K562 (cell line): Measurements from ENCODE around the gene CCDC137. TPM values are rescaled to one million over a fixed set of nuclear protein-coding genes. Genes with fewer than 3 reads are reported as not detected.

ENCODE experiments used
- ATAC-seq: fragments of 200-7000 bp; cut with Tn5 transposase; 3 replicates; pipeline ENCODE4 v1.9.1; 2020; ENCODE audit warnings: moderate library complexity
- BruUV-seq: library from RNA; stranded (reverse); fragments of 400-500 nt; replicated peaks from 2 replicates; lab custom pipeline; 2021; lab: Mats Ljungman, UMichigan
- CTCF ChIA-PET: fragments of 300-600 bp; formaldehyde crosslinking; extraction: SDS; loops from one replicate; lab custom pipeline; 2021; ENCODE audit warnings: low intra/inter-chr PET ratio; lab: Yijun Ruan, JAX
- POLR2A ChIA-PET: fragments of 300-600, 350-650 bp; sonication (Branson Sonifier 250); formaldehyde crosslinking; extraction: SDS; loops from one replicate; lab custom pipeline; 2021; ENCODE audit warnings: antibody characterized with exemption, inconsistent platforms; lab: Yijun Ruan, JAX
- DNase-seq, 4 experiments: peaks; one replicate each; pipeline versions ENCODE4 v3.0.0 to v3.0.0-alpha.2; 2011 to 2018; ENCODE audit warnings: low spot score in 3 of 4, mixed read lengths in 3 of 4; ENCODE audit errors: extremely low read depth in 1 of 4
- FAIRE-seq: peaks from 2 replicates; lab custom pipeline; 2011; peaks lifted over from hg19 to GRCh38; lab: Jason Lieb, UNC
- H2AFZ ChIP-seq: 2 replicates; pipeline ENCODE4 v1.6.0; 2011; ENCODE audit warnings: low read depth, low read length, control low read depth, inconsistent platforms
- H3K27ac ChIP-seq: fragments of 200-600 bp; 3 replicates; pipeline ENCODE4 v1.8.0; 2011; ENCODE audit warnings: low read depth, mild to moderate bottlenecking, control low read depth, inconsistent platforms, low read length, moderate library complexity, mixed read lengths; ENCODE audit errors: extremely low read depth
- H3K27me3 ChIP-seq, 2 experiments: fragments of 300-600 bp in 1 of 2; 2 replicates in 1 of 2; 3 replicates in 1 of 2; pipeline versions ENCODE4 v1.6.0 to v1.8.0; 2011; ENCODE audit warnings: inconsistent platforms in 2 of 2, low read length in 2 of 2, mild to moderate bottlenecking in 1 of 2, mixed read lengths in 1 of 2, moderate library complexity in 1 of 2; ENCODE audit not compliant: control insufficient read depth in 2 of 2, insufficient read depth in 2 of 2
- H3K36me3 ChIP-seq: fragments of 300-600 bp; 3 replicates; pipeline ENCODE4 v1.8.0; 2011; ENCODE audit warnings: mild to moderate bottlenecking, low read length, inconsistent platforms; ENCODE audit not compliant: control insufficient read depth, insufficient read depth
- H3K4me1 ChIP-seq, 2 experiments: fragments of 200-600 bp in 1 of 2; replicated peaks in 1 of 2; 2 replicates in 1 of 2; 3 replicates in 1 of 2; pipeline versions ENCODE4 v1.5.1 to v1.8.0; 2011; ENCODE audit warnings: inconsistent platforms in 2 of 2, low read length in 2 of 2, mild to moderate bottlenecking in 1 of 2, mixed read lengths in 1 of 2, moderate library complexity in 1 of 2; ENCODE audit not compliant: control insufficient read depth in 2 of 2, insufficient read depth in 2 of 2
- H3K4me2 ChIP-seq: 2 replicates; pipeline ENCODE4 v1.6.1; 2011; ENCODE audit warnings: low read length, control low read depth, inconsistent platforms, mixed read lengths; ENCODE audit not compliant: insufficient read depth
- H3K4me3 ChIP-seq: fragments of 200-600 bp; sonication (generic), shearing (Covaris generic); 2 replicates; pipeline ENCODE4 v1.5.1; 2016; ENCODE audit warnings: control low read depth, inconsistent platforms
- H3K79me2 ChIP-seq: fragments of 200-600 bp; 3 replicates; pipeline ENCODE4 v1.8.0; 2011; ENCODE audit warnings: low read length, inconsistent platforms; ENCODE audit not compliant: control insufficient read depth, insufficient read depth
- H3K9ac ChIP-seq, 2 experiments: 2 replicates each; pipeline versions ENCODE4 v1.6.0 to v1.6.1; 2011; ENCODE audit warnings: low read depth in 2 of 2, low read length in 2 of 2, control low read depth in 1 of 2, inconsistent platforms in 1 of 2, mild to moderate bottlenecking in 1 of 2, mixed read lengths in 1 of 2; ENCODE audit not compliant: insufficient read depth in 1 of 2
- H3K9me1 ChIP-seq: one replicate; pipeline ENCODE4 v1.6.0; 2011; ENCODE audit warnings: inconsistent platforms, mild to moderate bottlenecking, low read length, moderate library complexity; ENCODE audit not compliant: control insufficient read depth, insufficient read depth
- H3K9me3 ChIP-seq: replicated peaks from 2 replicates; pipeline ENCODE4 v1.5.1; 2011; ENCODE audit warnings: low read depth, low read length, inconsistent platforms; ENCODE audit not compliant: control insufficient read depth, insufficient read depth
- H4K20me1 ChIP-seq: replicated peaks from 2 replicates; pipeline ENCODE4 v1.6.1; 2011; ENCODE audit warnings: low read length, inconsistent platforms, mixed read lengths; ENCODE audit not compliant: control insufficient read depth, insufficient read depth
- ETV6 ChIP-seq, 3 experiments: fragments of 150-350 bp in 1 of 3; sonication (generic) in 1 of 3; formaldehyde crosslinking in 1 of 3; IDR thresholded peaks; 2 replicates each; pipeline versions ENCODE4 v1.6.1 to v1.8.0; 2014 to 2022; ENCODE audit warnings: borderline replicate concordance in 2 of 3, low read depth in 2 of 3, antibody characterized with exemption in 1 of 3, low read length in 1 of 3, mild to moderate bottlenecking in 1 of 3, missing genetic modification reagents in 1 of 3
- KDM1A ChIP-seq, 2 experiments: fragments of 450-650 bp; IDR thresholded peaks; 2 replicates each; pipeline ENCODE4 v1.6.1; 2016; ENCODE audit warnings: mild to moderate bottlenecking in 2 of 2
- PKNOX1 ChIP-seq: fragments of 450-650 bp; IDR thresholded peaks from 2 replicates; pipeline ENCODE4 v1.6.1; 2016
- SAFB2 ChIP-seq: fragments of 200-400 bp; formaldehyde crosslinking; IDR thresholded peaks from 2 replicates; pipeline ENCODE4 v1.6.1; 2018; ENCODE audit warnings: borderline replicate concordance, low read length, low read depth, moderate library complexity; ENCODE audit not compliant: severe bottlenecking
- TFAP4 ChIP-seq: sonication (generic); formaldehyde crosslinking; IDR thresholded peaks from 2 replicates; pipeline ENCODE4 v1.8.0; 2022; ENCODE audit warnings: missing genetic modification reagents, mild to moderate bottlenecking, moderate library complexity, borderline replicate concordance
- WGBS: fragments of 100-300 bp; shearing (Covaris generic); methylation state at CpG from one replicate; pipeline ENCODE4 v1.1.6; 2016; ENCODE audit warnings: low coverage, mixed read lengths; ENCODE audit not compliant: insufficient coverage; ENCODE audit errors: missing lambda C conversion rate; 5-methylcytosine and 5-hydroxymethylcytosine counted together
- in situ Hi-C: fragments of 300-500 bp; cut with MboI; formaldehyde crosslinking; loops from 4 replicates; pipeline ENCODE4 v1.15.0; 2018; ENCODE audit warnings: inconsistent platforms, mixed read lengths
- intact Hi-C: fragments of 100-400 bp; cut with micrococcal nuclease; formaldehyde crosslinking; loops from 2 replicates; pipeline ENCODE4 v1.14.2; 2022
- polyA plus RNA-seq, 8 experiments: library from polyadenylated mRNA; depleted of rRNA in 4 of 8; stranded (reverse) in 5 of 8; unstranded in 3 of 8; fragments of >200 nt; fragmentation: Nextera tagmentation in 2 of 8; fragmentation: Illumina TruSeq in 1 of 8; extraction: Ambion mirVana in 2 of 8; extraction: Trizol in 1 of 8; gene quantifications; 2 replicates each; pipeline versions ENCODE4 v1.2.1 to v1.2.3, GENCODE V29; 2011 to 2014; ENCODE audit warnings: inconsistent platforms in 1 of 8, missing spikeins in 1 of 8
- total RNA-seq, 7 experiments: library from RNA; depleted of rRNA in 6 of 7; stranded (reverse); fragments of >200 nt in 6 of 7; fragmentation: Illumina TruSeq in 2 of 7; extraction: Trizol in 2 of 7; gene quantifications; 2 replicates each; pipeline versions ENCODE4 v1.2.1 to v1.2.3, GENCODE V29; 2011 to 2021; ENCODE audit warnings: low replicate concordance in 1 of 7

CCDC137 gene
- total and polyA plus RNA-seq, 9 of the 15 experiments (the other 6 are each of a cell fraction or from before 2014, with no cell fraction given): 2.3 to 68.1 (median 38.3) TPM

- POLR2A ChIA-PET: interaction anchor here (1.0 kb wide), 1 partner anchor 9 kb away, joined by 3 read pairs; no protein-coding TSS in a partner anchor
- DNase-seq: peak in 1 of 4 experiments; percentile 6
- Histone ChIP-seq H3K27me3 (no peaks in the 10 kb centered on the region), H3K9me1 (no peaks in the 10 kb centered on the region), H3K9me3 (peaks cover 6% of the 10 kb centered on the region), H3K4me2 (no peak overlapping the region; the same call in 1 of the 2 replicates), H2AFZ (0 out of 2 replicates have a peak overlapping the region, but pooled peaks have one; percentile 29), H3K79me2 (no peaks in the 10 kb centered on the region), H3K36me3 (no peaks in the 10 kb centered on the region), H3K4me3 (no peak overlapping the region), H4K20me1 (no peaks in the 10 kb centered on the region), H3K9ac (peak overlapping the region in 1 of 2 experiments; percentile 88; a peak in 2 of 4 replicates), H3K27ac (no peak overlapping the region; the same call in 2 of the 3 replicates), H3K4me1 (peaks cover 22 to 58% of the 10 kb centered on the region in 2 experiments; a peak in 4 of 5 replicates)
- 78% methylated on average over 28 of the region's 29 CpGs for whole genome bisulfite sequencing
- in situ Hi-C loops: no loop called here
- TF ChIP-seq SAFB2: no peak
- TF ChIP-seq PKNOX1: peak; percentile 54
- TF ChIP-seq ETV6 (IDR thresholded peaks at IDR 0.05; ENCODE audit: borderline replicate concordance in 1 of 2, low read depth in 2 of 2, low read length in 1 of 2): no peak
- TF ChIP-seq ETV6 (CRISPR knock-in tag; IDR thresholded peaks at IDR 0.05; ENCODE audit: borderline replicate concordance): no peak
- TF ChIP-seq KDM1A (IDR thresholded peaks at IDR 0.05): peak in 1 of 2 experiments; percentile 60; a peak in 1 of 4 replicates
- 0 out of 2 replicates have a peak, but pooled peaks have one; percentile 28 for TF ChIP-seq TFAP4
- no peak for ATAC-seq
- no peak for FAIRE-seq
- CTCF ChIA-PET: no interaction called here
- no TSS peak for BruUV-seq
- intact Hi-C loops: no loop called here
These were observed 21.3 kb upstream of the CCDC137 start for GRCh38 chr17:81644976-81645952.
